Keratinocyte (primary cell): ENCODE results near the gene DCUN1D2. TPM values are rescaled to one million over a fixed set of nuclear protein-coding genes. Genes with fewer than 3 reads are reported as not detected.

Experiments used
- DNase-seq: peaks from one replicate; pipeline ENCODE4 v3.0.0-alpha.2; 2011; ENCODE audit warnings: low read depth, missing footprints, low spot score
- FAIRE-seq: peaks from 2 replicates; lab custom pipeline; 2011; peaks lifted over from hg19 to GRCh38; lab: Jason Lieb, UNC
- H2AFZ ChIP-seq: 2 replicates; pipeline ENCODE4 v1.6.0; 2012; ENCODE audit warnings: low read length, control low read depth, inconsistent platforms; ENCODE audit not compliant: control insufficient read depth
- H3K27ac ChIP-seq: 2 replicates; pipeline ENCODE4 v1.5.1; 2011; ENCODE audit warnings: low read length; ENCODE audit not compliant: control insufficient read depth, insufficient read depth
- H3K27me3 ChIP-seq: 3 replicates; pipeline ENCODE4 v1.6.0; 2011; ENCODE audit warnings: low read length; ENCODE audit not compliant: control insufficient read depth, insufficient read depth; ENCODE audit errors: extremely low read depth
- H3K36me3 ChIP-seq, 2 experiments: 2 replicates in 1 of 2; 3 replicates in 1 of 2; pipeline ENCODE4 v1.5.1; 2011; ENCODE audit warnings: low read length in 2 of 2, mild to moderate bottlenecking in 1 of 2; ENCODE audit not compliant: control insufficient read depth in 2 of 2, insufficient read depth in 2 of 2; ENCODE audit errors: extremely low read depth in 1 of 2
- H3K4me1 ChIP-seq: 3 replicates; pipeline ENCODE4 v1.5.1; 2011; ENCODE audit warnings: low read length; ENCODE audit not compliant: control insufficient read depth, insufficient read depth; ENCODE audit errors: extremely low read depth
- H3K4me2 ChIP-seq: 3 replicates; pipeline ENCODE4 v1.6.0; 2011; ENCODE audit warnings: low read depth, low read length; ENCODE audit not compliant: control insufficient read depth, insufficient read depth; ENCODE audit errors: extremely low read depth
- H3K4me3 ChIP-seq, 3 experiments: fragments of 200-600 bp in 1 of 3; sonication (generic) in 1 of 3; 2 replicates in 2 of 3; 3 replicates in 1 of 3; pipeline ENCODE4 v1.5.1; 2011 to 2016; ENCODE audit warnings: low read length in 3 of 3, mild to moderate bottlenecking in 3 of 3, control low read depth in 2 of 3, inconsistent platforms in 1 of 3, low read depth in 1 of 3, mixed read lengths in 1 of 3, mixed run types in 1 of 3, moderate library complexity in 1 of 3; ENCODE audit not compliant: control insufficient read depth in 2 of 3, insufficient read depth in 2 of 3; ENCODE audit errors: extremely low read depth in 1 of 3
- H3K79me2 ChIP-seq: 2 replicates; pipeline ENCODE4 v1.6.0; 2012; ENCODE audit warnings: low read length; ENCODE audit not compliant: control insufficient read depth, insufficient read depth
- H3K9ac ChIP-seq: 3 replicates; pipeline ENCODE4 v1.6.0; 2011; ENCODE audit warnings: low read length; ENCODE audit not compliant: control insufficient read depth, insufficient read depth; ENCODE audit errors: extremely low read depth
- H3K9me1 ChIP-seq: 3 replicates; pipeline ENCODE4 v1.6.0; 2011; ENCODE audit warnings: low read length; ENCODE audit not compliant: control insufficient read depth, insufficient read depth; ENCODE audit errors: extremely low read depth
- H3K9me3 ChIP-seq: 2 replicates; pipeline ENCODE4 v1.5.1; 2012; ENCODE audit warnings: low read depth, low read length; ENCODE audit not compliant: control insufficient read depth
- H4K20me1 ChIP-seq: 3 replicates; pipeline ENCODE4 v1.6.0; 2011; ENCODE audit warnings: low read length; ENCODE audit not compliant: control insufficient read depth, insufficient read depth; ENCODE audit errors: extremely low read depth
- EZH2 ChIP-seq: IDR thresholded peaks from one replicate; pipeline ENCODE4 v1.6.1; 2012; ENCODE audit warnings: inconsistent platforms, mild to moderate bottlenecking, low read length, moderate library complexity
- dilution Hi-C: fragments of 300-500 bp; cut with MboI; formaldehyde crosslinking; loops from one replicate; pipeline ENCODE4 v1.7.0; 2020; ENCODE audit warnings: low sequenced_read_pairs; ENCODE audit not compliant: extremely low pct_ligation_motif_present
- polyA plus RNA-seq, 5 experiments: library from polyadenylated mRNA; depleted of rRNA in 3 of 5; stranded (reverse) in 3 of 5; stranded (forward) in 1 of 5; unstranded in 1 of 5; fragments of >200 nt; gene quantifications; 1 replicate in 1 of 5; 2 replicates in 3 of 5; 3 replicates in 1 of 5; pipeline versions ENCODE4 v1.2.1 to v1.2.3, GENCODE V29; 2011 to 2012; ENCODE audit warnings: missing spikeins in 2 of 5, low read depth in 1 of 5, low replicate concordance in 1 of 5
- TF ChIP-seq, protein P1 (sequence below), 3 experiments: IDR thresholded peaks in 1 of 3; conservative IDR thresholded peaks in 1 of 3; optimal IDR thresholded peaks in 1 of 3; 2 replicates in 2 of 3; 3 replicates in 1 of 3; pipeline versions ENCODE3 to v1.5.1; 2011; ENCODE audit warnings: low read length in 3 of 3, mild to moderate bottlenecking in 3 of 3, moderate library complexity in 2 of 3, control low read depth in 1 of 3, inconsistent platforms in 1 of 3; ENCODE audit not compliant: insufficient read depth in 2 of 3; ENCODE audit errors: extremely low read depth in 1 of 3

The DCUN1D2 gene
- polyA plus RNA-seq, 1 donor (not counting 4 experiments of a cell fraction or from before 2014, with no cell fraction given): 9.1 TPM

DNA sequence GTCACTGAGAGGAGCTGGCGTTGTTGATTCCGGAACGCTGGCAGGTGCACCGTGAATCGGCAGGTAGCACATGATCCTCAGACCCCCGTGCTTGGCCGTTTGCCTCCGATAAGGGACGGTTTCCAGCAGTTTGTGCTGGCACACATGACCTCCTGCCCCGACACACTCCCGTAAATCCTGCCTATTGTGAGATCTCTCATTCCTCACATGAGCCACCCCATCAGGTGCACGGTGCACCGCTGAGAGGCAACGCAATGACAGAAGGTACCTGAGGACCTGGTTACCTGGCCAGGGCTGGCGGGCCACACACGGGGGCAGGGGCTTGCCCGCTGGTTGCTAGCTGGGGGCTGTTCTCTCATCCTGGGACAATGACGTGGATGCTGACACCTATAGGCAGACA lies 35.1 kb downstream of the DCUN1D2 start:
- Histone ChIP-seq H3K4me1 (peaks cover under 1% of the 10 kb centered on the region), H3K27ac (no peak overlapping the region), H3K9ac (no peak overlapping the region), H3K36me3 (peaks cover 19 to 28% of the 10 kb centered on the region in 2 experiments), H4K20me1 (peaks cover 2% of the 10 kb centered on the region), H2AFZ (no peak overlapping the region), H3K9me1 (no peaks in the 10 kb centered on the region), H3K79me2 (no peaks in the 10 kb centered on the region), H3K9me3 (no peaks in the 10 kb centered on the region), H3K4me2 (no peak overlapping the region), H3K4me3 (no peak overlapping the region), H3K27me3 (no peaks in the 10 kb centered on the region)
- FAIRE-seq: no peak
- dilution Hi-C loops: no loop called here
- TF ChIP-seq, protein P1, sequence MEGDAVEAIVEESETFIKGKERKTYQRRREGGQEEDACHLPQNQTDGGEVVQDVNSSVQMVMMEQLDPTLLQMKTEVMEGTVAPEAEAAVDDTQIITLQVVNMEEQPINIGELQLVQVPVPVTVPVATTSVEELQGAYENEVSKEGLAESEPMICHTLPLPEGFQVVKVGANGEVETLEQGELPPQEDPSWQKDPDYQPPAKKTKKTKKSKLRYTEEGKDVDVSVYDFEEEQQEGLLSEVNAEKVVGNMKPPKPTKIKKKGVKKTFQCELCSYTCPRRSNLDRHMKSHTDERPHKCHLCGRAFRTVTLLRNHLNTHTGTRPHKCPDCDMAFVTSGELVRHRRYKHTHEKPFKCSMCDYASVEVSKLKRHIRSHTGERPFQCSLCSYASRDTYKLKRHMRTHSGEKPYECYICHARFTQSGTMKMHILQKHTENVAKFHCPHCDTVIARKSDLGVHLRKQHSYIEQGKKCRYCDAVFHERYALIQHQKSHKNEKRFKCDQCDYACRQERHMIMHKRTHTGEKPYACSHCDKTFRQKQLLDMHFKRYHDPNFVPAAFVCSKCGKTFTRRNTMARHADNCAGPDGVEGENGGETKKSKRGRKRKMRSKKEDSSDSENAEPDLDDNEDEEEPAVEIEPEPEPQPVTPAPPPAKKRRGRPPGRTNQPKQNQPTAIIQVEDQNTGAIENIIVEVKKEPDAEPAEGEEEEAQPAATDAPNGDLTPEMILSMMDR (optimal IDR thresholded peaks at IDR 0.05 in 1 of 3, IDR thresholded peaks at IDR 0.05 in 1 of 3, conservative IDR thresholded peaks at IDR 0.05 in 1 of 3; ENCODE audit: extremely low read depth in 1 of 3, insufficient read depth in 2 of 3, low read length in 3 of 3): no peak
- no peak for TF ChIP-seq EZH2
- DNase-seq: no peak

DNA sequence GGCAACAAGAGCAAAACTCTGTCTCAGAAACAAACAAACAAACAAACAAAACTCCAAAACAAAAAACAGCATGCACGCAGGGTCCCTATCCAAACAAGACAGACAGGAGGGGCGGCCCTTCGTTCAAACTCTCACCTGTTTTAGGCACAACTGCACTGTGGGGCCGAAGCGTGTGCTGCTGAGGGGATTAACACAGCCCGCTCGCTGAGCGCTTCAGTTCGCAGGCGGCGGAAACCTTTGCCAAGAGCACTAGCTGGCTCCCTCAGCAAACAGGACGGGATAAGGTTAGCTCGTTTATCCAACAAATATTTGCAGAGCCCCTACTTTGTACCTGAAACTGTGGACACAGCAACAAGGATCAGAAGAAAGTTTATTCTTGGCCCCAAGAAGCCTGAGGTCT lies 35.6 kb downstream of the DCUN1D2 start:
- DNase-seq (no peak), FAIRE-seq (no peak)
- Histone ChIP-seq H3K79me2 (no peaks in the 10 kb centered on the region), H3K9me3 (no peaks in the 10 kb centered on the region), H3K4me1 (peaks cover 5% of the 10 kb centered on the region), H3K27ac (no peak overlapping the region), H3K4me3 (no peak overlapping the region), H3K4me2 (no peak overlapping the region), H3K27me3 (no peaks in the 10 kb centered on the region), H2AFZ (no peak overlapping the region), H3K9me1 (no peaks in the 10 kb centered on the region), H4K20me1 (peaks cover 2% of the 10 kb centered on the region), H3K9ac (no peak overlapping the region), H3K36me3 (peaks cover 17 to 28% of the 10 kb centered on the region in 2 experiments)
- dilution Hi-C loops: no loop called here
- TF ChIP-seq EZH2: no peak
- TF ChIP-seq, protein P1 (optimal IDR thresholded peaks at IDR 0.05 in 1 of 3, IDR thresholded peaks at IDR 0.05 in 1 of 3, conservative IDR thresholded peaks at IDR 0.05 in 1 of 3; ENCODE audit: extremely low read depth in 1 of 3, insufficient read depth in 2 of 3, low read length in 3 of 3): no peak
